Transverse colon (tissue), 4 donors: ENCODE results near the gene CSPG5. TPM values are rescaled to one million over a fixed set of nuclear protein-coding genes. Genes with fewer than 3 reads are reported as not detected.
A peak's percentile ranks its signal among the peaks of the same experiment; 100 is the strongest.

Experiments
- DNase-seq: peaks from one replicate; pipeline ENCODE4 v3.0.0-alpha.2; 2019
- H3K27ac ChIP-seq, 4 donors: fragments of 200-600 bp; sonication (generic); 2 replicates each; pipeline ENCODE4 v1.5.1; 2016 to 2018; ENCODE audit warnings: inconsistent platforms in 4 of 4
- H3K27me3 ChIP-seq: fragments of 200-600 bp; sonication (generic); 2 replicates; pipeline ENCODE4 v1.5.1; 2017; ENCODE audit warnings: inconsistent platforms
- H3K36me3 ChIP-seq, 4 donors: fragments of 200-600 bp; sonication (generic); 2 replicates each; pipeline ENCODE4 v1.5.1; 2017 to 2019; ENCODE audit warnings: inconsistent platforms in 4 of 4
- H3K4me1 ChIP-seq, 4 donors: fragments of 200-600 bp; sonication (generic); 2 replicates each; pipeline ENCODE4 v1.5.1; 2017 to 2020; ENCODE audit warnings: inconsistent platforms in 4 of 4
- H3K4me3 ChIP-seq, 4 donors: fragments of 200-600 bp; sonication (generic); 1 replicate in 1 of 4; 2 replicates in 3 of 4; pipeline versions ENCODE4 v1.5.1 to v1.6.1; 2017 to 2019; ENCODE audit warnings: inconsistent platforms in 4 of 4
- H3K9me3 ChIP-seq, 2 donors: fragments of 200-600 bp; sonication (generic); 2 replicates each; pipeline ENCODE4 v1.5.1; 2017 to 2019; ENCODE audit warnings: inconsistent platforms in 2 of 2
- CTCF ChIP-seq, 5 experiments: fragments of 200-600 bp in 3 of 5; fragments of 450-650 bp in 2 of 5; sonication (generic) in 3 of 5; IDR thresholded peaks; 1 replicate in 2 of 5; 2 replicates in 3 of 5; pipeline ENCODE4 v1.5.1; 2016 to 2017; ENCODE audit warnings: antibody characterized with exemption in 5 of 5, inconsistent platforms in 3 of 5, mild to moderate bottlenecking in 2 of 5, moderate library complexity in 1 of 5
- EP300 ChIP-seq: sonication (generic); formaldehyde crosslinking; IDR thresholded peaks from one replicate; pipeline ENCODE4 v1.6.1; 2017; ENCODE audit warnings: antibody characterized with exemption, low read depth
- POLR2A ChIP-seq: fragments of 450-650 bp; IDR thresholded peaks from one replicate; pipeline ENCODE4 v1.6.1; 2016; ENCODE audit warnings: antibody characterized with exemption, mild to moderate bottlenecking, moderate library complexity
- POLR2AphosphoS5 ChIP-seq, 3 donors: sonication (generic); formaldehyde crosslinking; IDR thresholded peaks; one replicate each; pipeline ENCODE4 v1.6.1; 2016; ENCODE audit warnings: antibody characterized with exemption in 3 of 3
- WGBS, 2 donors: methylation state at CpG; one replicate each; pipeline ENCODE4 v1.1.5; 2018; ENCODE audit warnings: low coverage in 1 of 2; 5-methylcytosine and 5-hydroxymethylcytosine counted together
- in situ Hi-C, 4 donors: fragments of 200-750 bp; cut with MboI; loops; one replicate each; pipeline versions ENCODE4 v1.15.0 to v1.15.1; 2017; ENCODE audit warnings: low sequenced_read_pairs in 3 of 4, low pct_ligation_motif_present in 1 of 4, low pct_unique_long_range_greater_than_20kb in 1 of 4
- intact Hi-C: fragments of 100-400 bp; cut with DNase I; formaldehyde crosslinking; loops from one replicate; pipeline ENCODE4 v1.15.1; 2023; ENCODE audit warnings: low total_unique reads
- total RNA-seq, 4 donors: library from RNA; depleted of rRNA; stranded (reverse); fragments of >200 nt; gene quantifications; one replicate each; pipeline ENCODE4 v1.1.0, GENCODE V29; 2016

CSPG5 gene
- total RNA-seq, 4 donors from 2014 or later, result 0.60 to 2.6 (median 0.96) TPM; not detected in 1

- intact Hi-C loops, result no loop called here
- H3K27me3 ChIP-seq, result no peaks in the 10 kb centered on the region
- H3K4me1 ChIP-seq, result no peaks in the 10 kb centered on the region
- no peak for DNase-seq
- WGBS, 2 donors, result 80 to 93% methylated on average over 2 to 6 of the region's 6 CpGs
- no peaks in the 10 kb centered on the region for H3K36me3 ChIP-seq
- TF ChIP-seq CTCF (IDR thresholded peaks at IDR 0.05), result no peak
- TF ChIP-seq EP300, result no peak
- TF ChIP-seq POLR2A, result no peak
- H3K4me3 ChIP-seq, result no peak overlapping the region
- no peaks in the 10 kb centered on the region for H3K9me3 ChIP-seq
- in situ Hi-C loops, result no loop called here
- no peak overlapping the region for H3K27ac ChIP-seq
Measured at GRCh38 chr3:47554335-47554734, 24.3 kb downstream of the CSPG5 start.

- Histone ChIP-seq H3K4me1 (no peaks in the 10 kb centered on the region), H3K27me3 (no peaks in the 10 kb centered on the region), H3K4me3 (no peak overlapping the region), H3K27ac (no peak overlapping the region), H3K36me3 (no peaks in the 10 kb centered on the region), H3K9me3 (no peaks in the 10 kb centered on the region)
- WGBS, 2 donors, result 82% methylated on average over 7 of the region's 7 CpGs; no CpG with 5 or more reads in 1 of the 2 donors
- no peak for TF ChIP-seq POLR2AphosphoS5 (IDR thresholded peaks at IDR 0.05)
- no peak for TF ChIP-seq EP300
- no peak for TF ChIP-seq CTCF (IDR thresholded peaks at IDR 0.05)
- no peak for TF ChIP-seq POLR2A
- intact Hi-C loops (no loop called here), in situ Hi-C loops (no loop called here)
- no peak for DNase-seq
Measured at GRCh38 chr3:47553407-47553806, 25.3 kb downstream of the CSPG5 start.

GRCh38 chr3:47542471-47543173 is 36.0 kb downstream of the CSPG5 start:
- WGBS, 2 donors, result 68% methylated on average over 21 of the region's 21 CpGs; no CpG with 5 or more reads in 1 of the 2 donors
- in situ Hi-C loops, result loop anchor here in 1 of 4 donors (25.0 kb wide), 1 partner anchor 620 kb away; no protein-coding TSS in a partner anchor
- no peak for TF ChIP-seq CTCF (IDR thresholded peaks at IDR 0.05)
- TF ChIP-seq POLR2A, result no peak
- no peak for TF ChIP-seq POLR2AphosphoS5 (IDR thresholded peaks at IDR 0.05)
- no peak for TF ChIP-seq EP300
- no peaks in the 10 kb centered on the region for H3K36me3 ChIP-seq
- peaks cover 0 to 9% (median 2%) of the 10 kb centered on the region in 4 donors for H3K4me1 ChIP-seq
- DNase-seq, result peak; percentile 14
- H3K27me3 ChIP-seq, result no peaks in the 10 kb centered on the region
- peak overlapping the region in 1 of 4 donors; percentile 24 for H3K27ac ChIP-seq
- no peak overlapping the region for H3K4me3 ChIP-seq
- intact Hi-C loops, result no loop called here
- H3K9me3 ChIP-seq, result no peaks in the 10 kb centered on the region

- TF ChIP-seq EP300, result no peak
- no peak for TF ChIP-seq CTCF (IDR thresholded peaks at IDR 0.05)
- TF ChIP-seq POLR2AphosphoS5 (IDR thresholded peaks at IDR 0.05), result no peak
- TF ChIP-seq POLR2A, result no peak
- Histone ChIP-seq H3K9me3 (no peaks in the 10 kb centered on the region), H3K4me1 (peaks cover 0 to 9% (median 2%) of the 10 kb centered on the region in 4 donors), H3K27ac (no peak overlapping the region), H3K36me3 (no peaks in the 10 kb centered on the region), H3K27me3 (no peaks in the 10 kb centered on the region), H3K4me3 (no peak overlapping the region)
- intact Hi-C loops (no loop called here), in situ Hi-C loops (loop anchor here in 1 of 4 donors (25.0 kb wide), 1 partner anchor 621 kb away; no protein-coding TSS in a partner anchor)
- 59 to 68% methylated on average over 6 of the region's 6 CpGs for WGBS, 2 donors
- no peak for DNase-seq
Measured at GRCh38 chr3:47541583-47542108, 37.0 kb downstream of the CSPG5 start.
